ENCODE measurements around the gene CD1B.
"Not testable (repeated sequence)": the region's sequence is repeated elsewhere in the genome, so short reads cannot be mapped to it uniquely, and the experiment has no call there.

The CD1B gene

DNA sequence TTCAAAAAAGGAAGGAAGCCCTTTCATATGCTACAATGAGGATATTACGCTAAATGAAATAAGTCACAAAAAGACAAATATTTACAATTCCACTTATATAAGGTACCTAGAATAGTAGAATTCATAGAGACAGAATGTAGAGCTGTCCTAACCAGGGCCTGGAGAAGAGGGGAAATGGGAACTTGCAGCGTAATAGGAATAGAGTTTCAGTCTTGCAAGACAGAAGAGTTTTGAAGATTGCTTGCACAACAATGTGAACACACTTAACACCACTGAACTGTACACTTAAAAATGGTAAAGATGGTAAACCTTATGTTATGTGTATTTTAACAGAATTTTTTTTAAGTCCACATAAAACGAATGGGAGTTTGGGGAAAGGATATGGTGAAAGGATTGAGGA, 2.9 kb downstream of the CD1B start:
- DNase-seq (ENCODE audit: low read depth): no peak

DNA sequence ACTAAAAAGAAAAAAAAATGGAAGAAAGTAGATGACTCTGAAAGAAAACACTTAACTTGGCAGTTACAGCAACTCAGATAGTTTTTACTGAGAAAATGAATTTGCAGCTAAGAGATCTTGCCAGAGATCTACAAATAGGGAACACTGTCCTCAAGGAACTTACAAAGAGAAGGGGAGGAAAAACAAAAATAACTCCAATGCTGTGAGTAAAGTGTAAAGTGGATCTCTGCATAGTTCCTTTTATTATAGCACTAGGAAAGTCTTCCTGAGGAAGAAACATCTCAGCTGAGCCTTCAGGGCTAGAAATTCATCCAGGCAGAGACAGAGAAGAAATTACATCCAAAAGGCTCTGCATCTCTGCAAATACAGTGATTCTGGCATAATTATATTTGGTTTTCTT, 3.9 kb downstream of the CD1B start:
- no peak for DNase-seq (ENCODE audit: low read depth)

DNA sequence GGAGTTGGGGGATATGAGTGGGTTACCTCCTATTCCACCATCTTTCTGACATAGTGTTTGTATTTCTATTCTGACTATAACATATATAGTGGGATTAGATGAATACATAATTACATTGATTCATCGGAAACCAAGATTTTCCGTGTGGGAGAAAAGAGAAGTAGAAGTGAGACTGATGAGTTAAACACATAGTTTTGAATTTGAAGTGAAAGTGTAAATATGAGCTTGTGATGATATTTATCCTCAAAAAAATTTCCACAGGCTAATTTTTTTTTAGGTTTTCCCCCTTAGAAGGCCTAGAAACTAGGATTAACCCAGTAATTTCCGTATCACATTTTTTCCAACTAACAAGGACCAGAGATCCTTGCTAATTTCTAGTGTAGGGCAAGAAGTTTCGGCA, 6.9 kb downstream of the CD1B start:
- DNase-seq (ENCODE audit: low read depth): no peak

DNA sequence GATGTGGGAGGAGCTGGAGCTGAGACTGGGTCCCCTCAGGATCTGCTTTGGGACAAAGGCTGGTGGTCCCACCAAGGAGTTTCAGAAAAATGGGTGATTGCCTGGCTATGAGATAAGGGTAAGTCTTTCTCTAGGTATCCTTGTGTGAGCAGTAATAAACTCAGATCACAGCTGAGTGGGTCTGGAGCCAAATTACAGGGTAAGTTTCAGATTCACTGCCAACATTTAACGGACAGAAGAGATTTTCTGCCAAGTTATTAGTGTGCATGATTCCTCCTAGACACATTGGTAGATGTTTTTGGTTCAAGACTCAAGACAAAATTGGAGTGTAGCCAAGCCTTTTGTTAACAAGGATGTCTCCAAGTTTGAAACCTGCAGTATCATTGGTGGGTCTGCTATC, 7.5 kb downstream of the CD1B start:
- DNase-seq (ENCODE audit: low read depth): no peak

DNA sequence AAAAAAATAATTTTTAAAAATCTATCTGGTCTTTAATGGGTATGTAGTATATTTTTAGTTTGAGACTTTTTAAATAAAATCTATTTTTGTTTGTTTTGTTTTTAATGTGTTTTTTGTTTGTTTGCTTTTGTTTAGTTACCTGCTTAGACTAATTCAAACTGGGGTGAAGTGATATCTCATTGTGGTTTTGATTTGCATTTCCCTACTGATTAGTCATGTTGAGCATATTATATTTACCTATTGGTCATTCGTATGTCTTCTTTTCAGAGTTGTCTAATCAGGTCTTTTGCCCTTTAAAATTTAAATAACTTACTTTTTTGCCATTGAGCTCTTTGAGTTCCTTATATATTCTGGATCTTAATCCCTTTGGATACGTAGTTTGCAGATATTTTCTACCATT, 20.3 kb downstream of the CD1B start:
- DNase-seq (ENCODE audit: low read depth): no peak

DNA sequence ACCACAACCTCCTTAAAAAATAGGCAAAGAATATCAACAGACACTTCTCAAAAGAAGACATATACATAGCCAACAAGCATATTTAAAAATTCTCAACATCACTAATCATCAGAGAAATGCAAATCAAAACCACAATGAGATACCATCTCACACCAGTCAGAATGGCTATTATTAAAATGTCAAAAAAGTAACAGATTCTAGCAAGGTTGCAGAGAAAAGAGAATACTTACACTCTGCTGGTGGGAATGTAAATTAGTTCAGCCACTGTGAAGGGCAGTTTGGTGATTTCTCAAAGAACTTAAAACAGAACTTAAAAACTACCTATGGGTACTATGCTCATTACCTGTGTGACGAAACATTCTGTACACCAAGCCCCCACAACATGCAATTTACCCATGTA, 20.7 kb downstream of the CD1B start:
- no peak for DNase-seq (ENCODE audit: low read depth)

DNA sequence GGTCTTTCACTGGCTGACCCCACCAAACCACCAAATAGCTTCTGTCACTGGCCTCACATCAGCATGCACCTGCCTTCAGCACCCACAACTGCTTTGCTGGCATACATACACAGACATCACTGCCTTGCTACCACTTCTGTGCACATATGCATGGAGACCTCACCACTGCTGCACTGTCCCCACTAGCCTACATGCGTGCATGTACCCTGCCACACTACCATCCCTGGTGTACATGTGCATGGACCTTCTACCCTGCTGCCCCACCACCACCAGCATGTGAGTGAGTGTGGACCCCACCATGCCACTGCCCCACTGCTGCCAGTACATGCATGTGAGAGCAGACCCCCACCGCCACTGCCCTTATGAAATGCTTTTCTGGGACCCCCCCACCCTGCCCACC, 35.5 kb downstream of the CD1B start:
- DNase-seq (ENCODE audit: low read depth): no peak

DNA sequence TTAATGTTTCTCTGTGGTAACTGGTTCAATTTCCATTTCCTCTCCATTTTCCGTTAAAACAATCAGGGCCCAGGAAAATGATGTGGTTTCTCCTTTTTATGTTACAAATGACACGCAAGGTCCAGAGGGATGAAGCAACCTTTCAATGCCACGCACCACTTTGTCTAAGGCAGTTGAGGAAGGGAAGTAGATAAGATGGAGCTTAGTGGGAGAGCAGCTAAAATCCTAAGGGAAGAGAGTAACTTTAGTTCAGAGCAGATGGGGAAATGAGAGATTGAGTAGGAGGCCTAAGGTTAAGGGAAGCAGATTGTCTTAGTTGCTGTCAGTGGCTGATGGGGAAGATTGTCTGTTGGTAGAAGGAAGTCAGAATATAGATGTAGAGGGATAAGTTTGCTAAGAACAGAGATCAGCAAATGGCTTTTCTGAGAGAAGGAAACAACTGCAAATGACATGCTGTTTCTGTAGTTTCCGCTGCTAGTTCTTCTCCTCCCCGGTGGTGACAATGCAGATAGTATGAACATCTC, 40.9 kb downstream of the CD1B start:
- no peak for DNase-seq (ENCODE audit: low read depth)

DNA sequence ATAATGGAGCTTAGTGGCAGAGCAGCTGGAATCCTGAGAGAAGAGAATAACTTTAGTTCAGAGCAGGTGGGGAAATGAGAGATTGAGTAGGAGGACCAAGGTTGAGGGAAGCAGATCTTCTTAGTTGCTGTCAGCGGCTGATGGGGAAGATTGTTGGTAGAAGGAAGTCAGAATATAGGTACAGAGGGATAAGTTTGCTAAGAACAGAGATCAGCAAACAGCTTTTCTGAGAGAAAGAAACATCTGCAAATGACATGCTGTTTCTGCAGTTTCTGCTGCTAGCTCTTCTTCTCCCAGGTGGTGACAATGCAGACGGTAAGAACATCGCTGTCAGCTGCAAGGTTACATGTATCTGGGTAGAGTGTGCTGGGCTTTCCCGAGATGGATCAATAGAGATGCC, 41.5 kb downstream of the CD1B start, which contains the start of gene CD1C:
Gene CD1C, plus strand, starts transcription at position 113 of the 400 bp plus-strand sequence. Its CDS starts 142 bp downstream, at position 255.
- no peak for DNase-seq (ENCODE audit: low read depth)

DNA sequence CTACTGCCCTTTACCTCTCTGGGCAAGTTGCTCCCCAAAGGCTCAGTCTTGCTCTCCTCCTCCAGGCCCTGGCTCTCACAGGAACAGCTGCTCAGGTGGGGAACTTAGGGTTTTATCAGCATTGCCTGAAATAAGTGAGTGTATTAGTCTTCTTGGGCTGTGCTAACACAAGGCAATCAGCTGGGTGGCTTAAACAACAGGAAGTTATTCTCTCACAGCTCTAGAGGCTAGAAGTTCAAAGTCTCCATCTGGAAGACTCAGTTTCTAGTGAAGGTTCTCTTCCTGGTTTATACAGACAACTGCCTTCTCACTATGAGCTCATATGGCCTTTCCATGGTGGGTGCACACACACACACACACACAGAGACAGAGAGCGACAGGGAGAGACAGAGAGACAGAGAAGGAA, 44.4 kb downstream of the CD1B start:
- no peak for DNase-seq (ENCODE audit: low read depth)

DNA sequence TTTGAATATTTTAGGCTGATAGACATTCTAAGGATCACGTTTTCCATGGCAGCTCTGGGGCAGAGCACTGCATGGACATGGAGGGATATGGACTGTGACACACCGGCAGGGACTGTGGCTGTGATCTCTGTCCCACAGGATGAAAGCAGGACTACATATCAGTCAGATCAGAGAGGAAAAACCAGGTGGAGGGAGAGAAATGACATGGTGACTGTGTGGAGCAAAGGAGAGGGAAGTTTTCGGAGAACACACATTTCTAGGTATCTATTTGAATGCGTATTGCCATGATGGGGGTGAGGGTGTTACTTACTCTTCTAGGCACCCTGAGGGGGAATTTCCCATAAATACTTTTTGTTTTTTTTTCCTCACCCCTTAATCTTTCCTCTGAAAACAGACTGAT, 44.8 kb downstream of the CD1B start:
- no peak for DNase-seq (ENCODE audit: low read depth)

DNA sequence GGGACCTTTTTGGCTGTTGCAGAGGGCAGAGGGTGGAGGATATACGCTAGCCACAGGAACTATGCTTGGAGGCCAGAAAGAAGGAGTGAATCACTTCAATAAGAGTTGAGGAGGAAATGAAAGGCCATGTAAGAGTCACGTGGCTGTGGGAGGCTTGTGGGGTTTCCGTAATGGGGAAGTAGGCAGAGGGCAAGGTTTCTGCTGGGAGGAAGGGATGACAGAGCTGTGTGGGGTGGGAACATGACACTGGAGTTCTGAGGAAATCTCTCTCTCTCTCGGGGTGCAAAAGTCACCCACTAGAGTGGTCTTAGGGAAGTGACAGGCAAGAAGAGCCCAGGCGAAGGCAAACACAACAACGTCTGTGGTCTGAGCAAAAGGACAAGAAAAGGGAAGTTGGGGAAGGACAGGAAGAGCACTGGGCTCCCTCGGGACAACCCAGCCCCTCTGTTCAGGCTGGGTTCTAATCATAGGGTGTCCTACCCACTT, 45.5 kb downstream of the CD1B start:
- peak; percentile 22 for DNase-seq (ENCODE audit: low read depth)

DNA sequence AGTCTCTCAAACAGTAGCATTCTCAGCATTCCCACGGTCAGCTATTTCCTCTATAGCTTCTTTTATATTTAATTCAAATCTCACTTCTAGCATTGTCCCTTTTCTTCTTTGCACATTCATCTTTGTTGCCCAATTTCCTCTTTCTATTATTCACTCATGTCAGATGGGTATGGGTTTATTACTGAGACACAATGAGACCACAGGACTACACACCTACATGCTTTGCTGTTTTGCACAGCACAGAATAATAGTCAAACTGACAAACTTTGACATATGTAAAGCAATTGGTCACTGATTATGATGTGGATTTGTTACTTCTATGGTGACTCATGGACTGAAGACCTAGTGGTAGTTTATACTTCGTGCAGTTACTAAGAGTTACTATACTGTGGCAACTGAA, 47.4 kb downstream of the CD1B start:
- peak; percentile 14 for DNase-seq (ENCODE audit: low read depth)

DNA sequence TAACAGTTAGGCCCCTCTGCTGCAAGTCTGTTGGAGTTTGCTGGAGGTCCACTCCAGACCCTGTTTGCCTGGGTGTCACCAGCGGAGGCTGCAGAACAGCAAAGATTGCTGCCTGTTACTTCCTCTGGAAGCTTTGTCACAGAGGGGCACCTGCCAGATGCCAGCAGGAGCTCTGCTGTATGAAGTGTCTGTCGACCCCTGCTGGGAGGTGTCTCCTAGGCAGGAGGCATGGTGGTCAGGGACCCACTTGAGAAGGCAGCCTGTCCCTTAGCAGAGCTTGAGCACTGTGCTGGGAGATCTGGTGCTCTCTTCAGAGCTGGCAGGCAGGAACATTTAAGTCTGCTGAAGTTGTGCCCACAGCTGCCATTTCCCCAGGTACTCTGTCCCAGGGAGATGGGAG, 48.9 kb downstream of the CD1B start:
- DNase-seq (ENCODE audit: low read depth): not testable (repeated sequence)
